ENCODE data around the gene CDS2.
"Not testable (repeated sequence)": the region's sequence is repeated elsewhere in the genome, so short reads cannot be mapped to it uniquely, and the experiment has no call there.

The CDS2 gene

DNA sequence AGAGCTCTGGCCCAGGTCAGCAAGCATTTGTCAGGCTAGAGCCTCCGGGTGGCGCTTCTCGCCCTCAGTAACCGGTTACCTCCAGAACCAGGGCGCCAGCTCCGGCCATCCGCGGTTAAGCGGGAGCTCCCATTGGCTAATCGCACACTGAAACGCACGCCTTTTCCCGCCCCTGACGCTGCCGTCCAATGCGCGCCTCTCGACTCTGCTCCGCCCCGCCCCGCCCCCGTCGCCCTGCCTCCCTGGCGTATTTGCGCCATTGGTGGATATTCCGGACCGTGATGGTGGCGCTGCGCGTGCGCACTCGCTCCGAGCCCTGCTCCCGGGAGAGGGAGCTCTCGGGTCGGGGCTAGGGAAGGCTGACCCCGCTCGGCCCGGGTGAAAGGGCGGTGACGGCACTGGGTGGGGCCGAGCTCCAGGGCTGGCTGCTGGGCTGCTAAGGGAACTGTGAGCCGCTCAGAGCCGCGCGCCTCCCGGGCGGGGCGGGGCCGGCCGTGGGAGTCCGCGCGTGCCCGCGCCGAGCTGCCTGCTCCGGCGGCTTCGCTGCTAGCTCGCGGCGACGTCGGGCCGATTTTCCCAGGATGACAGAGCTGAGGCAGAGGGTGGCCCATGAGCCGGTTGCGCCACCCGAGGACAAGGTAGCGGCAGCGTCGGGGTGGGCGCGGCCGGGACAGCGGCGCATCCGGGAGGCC lies at the start of gene CDS2:
Gene CDS2, plus strand, starts transcription at position 497 of the 692 bp plus-strand sequence. Its CDS starts 85 bp downstream, at position 582.
- peak; percentile 99 for DNase-seq

DNA sequence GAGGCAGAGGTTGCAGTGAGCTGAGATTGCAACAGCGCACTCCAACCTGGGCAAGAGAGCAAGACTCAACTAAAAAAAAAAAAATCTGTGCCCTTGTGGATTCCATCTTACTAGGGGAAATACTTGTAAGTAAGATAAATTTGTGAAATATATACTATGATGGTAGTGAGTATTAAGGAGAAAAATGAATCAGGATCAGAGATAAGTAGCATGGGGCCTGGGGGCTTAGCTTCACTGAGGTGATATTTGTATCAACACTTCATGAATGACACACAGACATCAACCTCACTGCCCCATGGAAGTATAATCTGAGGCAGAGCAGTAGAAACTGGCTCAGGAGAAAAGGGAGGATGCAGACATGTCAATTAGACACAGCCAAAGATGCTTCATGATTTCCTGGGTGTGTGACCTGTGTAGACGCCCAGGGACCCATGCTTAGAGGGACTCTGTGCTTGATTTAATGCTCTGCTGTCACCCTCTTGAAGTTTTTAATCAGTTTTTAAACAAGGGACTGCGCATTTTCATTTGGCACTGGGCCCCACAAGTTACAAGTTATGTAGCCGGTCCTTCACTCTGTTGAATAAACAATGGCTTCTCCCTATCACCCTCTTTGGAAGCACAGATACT lies 48.9 kb upstream of the CDS2 start:
- DNase-seq = no peak

DNA sequence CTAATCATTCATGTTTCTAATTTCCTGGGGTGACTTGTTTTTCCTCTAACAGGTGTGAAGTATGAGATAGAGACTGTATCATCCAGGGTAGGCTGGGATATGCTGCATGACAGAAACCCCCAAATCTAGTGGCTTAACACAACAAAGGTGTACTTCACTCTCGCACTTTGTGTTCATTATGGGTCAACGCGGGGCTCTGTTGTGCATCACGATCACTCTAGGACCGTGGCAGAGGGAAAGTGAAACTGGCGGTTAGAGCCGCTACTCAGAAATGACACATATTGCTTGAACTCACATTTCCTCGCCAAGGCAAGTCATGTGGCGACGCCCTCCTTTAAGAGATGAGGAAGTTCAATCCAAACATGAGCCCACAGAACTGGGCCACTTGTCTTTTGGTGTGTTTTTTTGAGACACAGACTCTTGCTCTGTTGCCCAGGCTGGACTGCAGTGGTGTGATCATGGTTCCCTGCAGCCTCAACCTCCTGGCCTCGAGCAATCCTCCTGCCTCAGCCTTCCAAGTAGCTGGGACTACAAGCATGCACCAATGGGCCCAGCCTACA lies 48.3 kb upstream of the CDS2 start:
- no peak for DNase-seq

DNA sequence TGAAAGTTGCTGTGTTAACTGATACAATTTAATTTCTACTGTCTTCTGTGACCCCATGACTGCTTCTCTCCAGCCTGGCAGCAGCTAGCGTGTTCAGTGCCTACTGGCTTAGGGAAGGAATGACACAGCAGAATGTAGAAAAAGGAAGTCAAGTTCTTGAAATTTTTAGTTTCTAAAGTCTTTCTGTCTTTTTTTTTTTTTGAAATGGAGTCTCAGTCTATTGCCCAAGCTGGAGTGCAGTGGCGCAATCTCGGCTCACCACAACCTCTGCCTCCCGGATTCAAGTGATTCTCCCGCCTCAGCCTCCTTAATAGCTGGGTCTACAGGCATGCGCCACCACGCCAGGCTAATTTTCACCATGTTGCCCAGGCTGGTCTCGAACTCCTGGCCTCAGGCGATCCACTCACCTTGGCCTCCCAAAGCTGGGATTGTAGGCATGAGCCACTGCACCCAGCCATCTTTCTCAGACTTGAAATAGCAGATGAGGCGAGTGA lies 46.4 kb upstream of the CDS2 start:
- DNase-seq = no peak

DNA sequence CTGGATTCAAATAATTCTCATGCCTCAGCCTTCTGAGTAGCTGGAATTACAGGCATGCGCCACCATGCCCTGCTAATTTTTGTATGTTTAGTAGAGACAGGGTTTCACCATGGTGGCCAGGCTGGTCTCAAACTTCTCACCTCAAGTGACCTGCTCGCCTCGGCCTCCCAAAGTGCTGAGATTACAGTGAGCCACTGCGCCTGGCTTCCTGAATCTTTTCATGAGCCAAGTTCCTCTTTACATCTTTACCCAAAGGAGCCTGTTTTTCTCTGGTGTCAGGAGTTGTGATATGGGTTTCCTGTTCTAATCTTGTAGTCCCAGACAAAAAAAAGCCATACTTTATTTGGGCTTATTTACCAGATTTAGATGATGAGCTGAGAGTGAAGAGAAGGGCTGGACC lies 41.4 kb upstream of the CDS2 start:
- no peak for DNase-seq

DNA sequence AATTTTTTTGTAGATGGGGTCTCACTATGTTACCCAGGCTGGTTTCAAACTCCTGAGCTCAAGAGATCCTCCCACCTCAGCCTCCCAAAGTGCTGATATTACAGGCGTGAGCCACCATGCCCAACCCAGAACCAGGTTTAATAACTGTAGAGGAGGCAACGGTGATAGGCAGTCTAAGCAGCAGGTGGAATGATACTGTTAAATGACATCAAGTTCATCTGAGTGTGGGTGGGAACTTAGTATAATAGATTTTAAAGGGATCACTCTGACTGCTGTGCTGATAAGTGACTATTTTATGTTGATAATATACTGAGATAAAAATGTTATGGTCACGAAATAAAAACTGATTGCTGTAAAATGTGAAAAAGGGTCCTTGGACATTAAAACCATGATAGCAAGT lies 38.1 kb upstream of the CDS2 start:
- no peak for DNase-seq

DNA sequence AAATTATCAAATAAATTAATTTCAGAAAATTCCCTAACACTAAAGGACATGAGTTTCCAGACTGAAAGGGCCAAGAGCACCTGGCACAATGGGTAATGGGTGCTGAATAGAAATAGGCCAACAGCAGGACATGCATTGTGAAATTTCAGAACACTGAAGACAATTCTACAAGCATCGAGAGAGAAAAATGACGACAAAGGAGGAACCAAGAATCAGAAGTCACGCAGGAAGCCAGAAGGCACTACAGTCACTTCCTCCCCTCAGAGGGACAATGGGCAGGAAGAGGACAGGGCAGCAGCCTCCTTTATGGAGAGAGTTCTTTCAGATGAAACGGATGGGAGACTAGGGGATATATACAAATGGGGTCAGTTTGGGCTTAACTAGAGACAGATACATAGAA lies 36.6 kb upstream of the CDS2 start:
- no peak for DNase-seq

DNA sequence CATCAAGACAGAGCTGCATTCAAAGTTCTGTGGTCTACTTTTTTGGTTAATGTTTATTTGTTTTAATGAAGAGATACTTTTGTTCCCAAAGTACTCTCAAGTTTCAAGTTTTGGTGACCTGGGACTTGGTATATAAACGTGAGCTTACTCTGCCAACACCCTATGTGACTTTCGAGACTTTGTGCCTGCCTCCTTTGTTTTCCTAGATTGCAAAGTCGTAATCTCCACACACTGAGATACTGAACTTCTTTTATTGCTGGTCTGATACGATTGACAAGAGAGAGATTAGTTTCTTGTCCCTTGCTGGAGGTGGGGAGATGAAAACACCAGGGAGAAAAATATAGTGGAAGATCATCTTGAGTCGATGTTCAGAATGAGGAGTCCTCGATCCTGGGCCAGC lies 34.9 kb upstream of the CDS2 start:
- no peak for DNase-seq

DNA sequence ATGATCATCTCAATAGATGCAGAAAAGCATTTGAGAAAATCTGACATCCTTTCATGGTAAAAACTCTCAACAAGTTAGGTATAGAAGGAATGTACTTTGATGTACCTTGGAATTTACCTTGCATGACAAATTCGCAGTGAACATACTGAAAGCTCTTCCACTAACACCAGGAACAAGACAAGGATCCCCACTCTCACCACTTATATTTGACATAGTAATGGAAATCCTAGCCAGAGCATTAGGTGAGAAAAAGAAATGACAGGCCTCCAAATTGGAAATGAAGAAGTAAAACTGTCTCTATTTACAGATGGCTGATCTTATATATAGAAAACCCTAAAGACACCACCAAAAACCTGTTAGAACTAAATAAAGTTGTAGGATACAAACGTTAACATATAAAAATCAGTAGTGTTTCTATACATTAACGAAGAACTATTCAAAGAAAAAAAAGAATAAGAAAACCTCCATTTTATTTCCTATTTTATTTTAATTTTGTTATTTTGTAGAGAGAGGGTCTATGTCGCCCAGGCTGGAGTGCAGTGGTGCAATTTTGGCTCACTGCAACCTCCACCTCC lies 34.0 kb upstream of the CDS2 start:
- no peak for DNase-seq

DNA sequence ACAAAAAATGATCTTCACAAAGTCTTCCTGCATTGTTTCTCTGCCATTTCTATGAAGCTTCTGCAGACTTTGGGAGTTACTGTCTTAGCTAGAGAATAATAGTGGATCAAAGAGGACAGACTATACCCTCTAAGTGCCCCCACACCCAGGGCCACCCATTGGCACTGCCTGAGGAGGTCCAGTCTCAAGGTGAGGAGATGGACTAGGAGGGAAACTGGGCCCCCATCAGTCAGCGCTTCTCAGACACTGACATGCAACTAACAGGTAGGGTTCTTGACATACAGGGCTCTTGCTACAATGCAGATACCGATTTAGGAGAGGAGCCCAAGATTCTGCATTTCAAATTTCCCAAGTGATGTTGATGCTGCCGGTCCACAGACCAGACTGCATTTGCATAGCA lies 31.4 kb upstream of the CDS2 start:
- DNase-seq = no peak

DNA sequence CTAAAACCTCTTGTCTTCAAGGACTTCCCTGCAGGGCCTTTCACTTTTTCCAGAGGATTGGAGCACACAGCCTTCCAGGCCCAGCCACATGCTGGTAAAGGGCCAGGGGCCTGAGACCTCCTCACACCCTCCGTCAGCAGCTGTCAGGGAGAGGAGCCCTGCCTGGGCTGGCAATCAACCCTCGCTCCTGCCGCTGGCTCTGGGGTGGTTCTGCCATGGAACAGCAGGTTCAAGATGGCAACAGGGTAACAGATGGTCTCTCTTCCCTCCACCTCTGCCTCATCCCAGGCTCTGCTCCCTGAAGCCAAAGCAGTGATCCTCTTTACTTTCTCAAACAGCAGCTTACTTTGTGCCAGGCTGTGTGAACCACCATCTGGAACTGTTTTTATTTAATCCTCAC lies 30.9 kb upstream of the CDS2 start:
- peak; percentile 15 for DNase-seq

DNA sequence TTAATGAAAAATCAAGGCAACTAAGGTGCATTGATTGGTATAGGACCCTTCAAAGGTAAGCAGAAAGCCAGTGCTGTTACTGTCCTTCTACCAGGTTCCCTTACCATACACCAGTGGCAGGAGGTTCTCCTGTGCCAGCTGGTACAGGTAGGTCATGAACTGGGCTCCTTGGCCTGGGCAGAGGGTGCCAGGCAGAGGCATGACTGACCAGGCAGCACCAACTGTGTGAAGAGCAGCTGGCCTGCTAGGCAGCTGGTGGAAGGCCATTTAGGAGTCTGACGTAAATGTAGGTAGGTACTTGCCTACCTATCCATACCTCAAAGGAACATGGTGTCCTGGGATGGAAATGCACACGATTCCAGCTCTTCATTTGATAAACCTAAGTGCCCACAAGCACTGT lies 30.3 kb upstream of the CDS2 start:
- no peak for DNase-seq

DNA sequence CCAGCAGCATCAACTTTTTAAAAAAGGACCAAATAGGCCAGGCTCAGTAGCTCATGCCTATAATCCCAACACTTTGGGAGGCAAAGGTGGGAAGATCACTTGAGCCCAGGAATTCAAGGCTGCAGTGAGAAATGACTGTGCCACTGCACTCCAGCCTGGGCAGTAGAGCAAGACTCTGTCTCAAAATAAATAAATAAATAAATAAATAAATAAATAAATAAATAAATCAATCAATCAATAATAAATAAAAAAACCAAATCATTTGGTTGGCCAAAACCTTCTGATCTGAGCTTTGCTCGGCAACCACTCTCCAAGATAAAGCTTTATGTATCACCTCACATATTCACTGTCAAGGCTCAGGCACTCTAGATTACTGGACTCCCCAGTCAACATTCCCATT lies 27.8 kb upstream of the CDS2 start:
- not testable (repeated sequence) for DNase-seq

DNA sequence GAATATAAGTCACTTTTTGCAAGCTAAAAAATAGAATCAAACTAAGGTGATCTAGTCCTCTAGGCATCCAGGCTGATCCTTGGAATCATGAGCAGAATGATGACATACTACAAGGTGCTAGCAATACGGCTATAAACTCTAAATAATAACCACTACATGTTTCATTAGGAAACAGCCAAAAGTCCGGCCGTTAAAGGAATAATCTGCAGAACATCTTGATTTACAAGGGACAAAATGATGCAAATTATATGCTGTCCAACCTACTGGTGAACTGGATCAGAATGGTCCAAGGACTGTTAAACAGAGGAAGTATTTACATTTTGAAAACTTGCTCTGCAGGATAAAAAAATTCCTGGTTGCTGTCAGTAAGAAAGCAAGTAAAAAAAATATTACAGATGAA lies 26.9 kb upstream of the CDS2 start:
- DNase-seq = not testable (repeated sequence)

DNA sequence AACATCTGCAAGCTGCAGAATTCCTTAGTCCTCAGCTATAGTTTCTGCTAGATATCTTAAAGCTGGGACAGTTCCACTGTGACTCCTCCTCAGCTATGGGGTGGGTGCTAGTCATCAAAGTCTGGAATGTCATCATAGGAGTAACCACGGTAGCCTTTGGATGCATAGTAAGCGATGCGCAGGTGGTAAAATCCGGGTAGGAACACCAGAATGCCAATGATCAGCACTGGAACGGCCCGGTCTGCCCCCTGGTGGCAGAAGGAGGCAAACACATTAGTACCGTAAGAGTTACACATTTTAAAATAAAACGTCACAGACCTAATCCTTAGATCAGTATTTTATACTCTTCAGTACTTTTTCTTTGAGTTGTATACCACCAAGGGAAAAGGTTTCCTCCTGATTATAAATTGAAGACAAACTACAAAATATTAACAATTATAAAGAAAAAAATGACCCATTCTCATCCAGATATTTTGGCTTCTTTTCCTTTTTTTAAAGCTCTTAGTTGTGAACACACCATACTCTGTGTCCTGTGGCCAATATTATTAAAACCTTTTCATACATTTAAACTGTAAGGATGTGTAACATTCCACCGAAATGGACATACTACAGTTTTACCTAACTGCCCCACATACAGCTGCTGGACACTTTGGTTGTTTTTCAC lies 26.0 kb upstream of the CDS2 start:
- peak; percentile 65 for DNase-seq

DNA sequence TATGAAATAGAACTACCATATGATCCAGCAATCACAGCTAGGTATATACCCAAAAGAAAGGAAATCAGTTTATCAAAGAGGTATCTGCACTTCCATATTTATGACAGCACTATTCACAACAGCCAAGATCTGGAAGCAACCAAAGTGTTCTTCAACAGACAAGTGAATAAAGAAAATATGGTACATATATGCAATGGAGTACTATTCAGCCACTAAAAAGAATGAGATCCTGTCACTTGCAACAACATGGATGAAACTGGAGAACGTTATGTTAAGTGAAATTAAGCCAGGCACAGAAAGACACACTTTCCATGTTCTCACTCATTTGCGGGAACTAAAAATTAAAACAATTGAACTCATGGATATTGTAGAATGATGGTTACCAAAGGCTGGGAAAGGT lies 22.3 kb upstream of the CDS2 start:
- no peak for DNase-seq

DNA sequence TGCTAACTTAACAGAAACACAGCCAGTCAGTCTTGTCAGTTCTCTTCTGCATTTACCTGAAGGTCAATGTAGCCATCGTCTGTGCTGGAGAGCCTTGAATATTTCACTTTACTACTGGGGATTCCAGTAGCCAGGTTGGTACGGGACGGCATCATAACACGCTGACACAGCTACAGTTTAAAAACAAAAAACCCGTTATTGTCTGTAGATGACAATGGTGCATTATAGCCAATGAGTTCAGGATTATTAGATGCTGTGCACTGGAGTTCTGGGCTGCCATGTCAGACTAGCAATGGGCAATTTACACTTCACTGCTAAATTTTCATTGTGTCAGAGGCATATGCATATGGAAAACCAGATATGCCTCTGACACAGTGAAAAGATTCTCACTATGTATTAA lies 17.5 kb upstream of the CDS2 start:
- no peak for DNase-seq

DNA sequence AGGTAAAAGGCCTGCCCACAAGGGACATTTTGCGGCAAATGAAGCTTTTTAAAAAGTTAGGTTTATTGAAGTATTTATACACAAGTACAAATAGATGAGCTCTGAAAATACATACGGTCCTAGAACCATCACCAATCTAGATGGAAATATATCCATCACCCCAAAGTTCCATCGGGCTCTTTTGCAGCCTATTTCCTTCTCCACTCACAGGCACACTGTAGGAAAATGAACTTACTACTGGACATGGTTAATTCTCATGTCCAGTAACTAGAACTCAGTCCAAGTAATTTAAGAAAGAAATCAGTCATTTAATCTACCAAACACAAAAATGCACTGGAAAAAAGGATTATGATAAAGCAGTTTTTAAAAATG lies 13.2 kb upstream of the CDS2 start:
- peak; percentile 52 for DNase-seq

DNA sequence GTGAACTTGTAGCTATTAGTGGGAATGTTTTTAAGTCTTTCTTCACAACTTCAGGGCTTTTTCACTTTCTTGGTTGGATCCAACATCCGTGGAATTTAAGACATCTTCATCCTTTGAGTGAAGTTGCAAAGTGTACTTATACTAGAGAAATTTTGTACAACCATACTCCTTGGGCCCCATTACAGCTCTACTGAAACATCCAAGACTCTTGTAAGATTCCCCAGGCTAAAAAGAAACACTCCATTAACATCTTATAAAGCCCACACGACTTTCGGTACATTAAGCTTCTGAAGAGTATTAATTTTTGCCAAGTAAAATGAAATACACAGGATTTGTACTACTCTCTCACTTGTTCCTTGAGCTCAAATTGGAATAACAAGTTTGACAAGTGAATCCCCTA lies 12.4 kb upstream of the CDS2 start:
- DNase-seq = no peak

DNA sequence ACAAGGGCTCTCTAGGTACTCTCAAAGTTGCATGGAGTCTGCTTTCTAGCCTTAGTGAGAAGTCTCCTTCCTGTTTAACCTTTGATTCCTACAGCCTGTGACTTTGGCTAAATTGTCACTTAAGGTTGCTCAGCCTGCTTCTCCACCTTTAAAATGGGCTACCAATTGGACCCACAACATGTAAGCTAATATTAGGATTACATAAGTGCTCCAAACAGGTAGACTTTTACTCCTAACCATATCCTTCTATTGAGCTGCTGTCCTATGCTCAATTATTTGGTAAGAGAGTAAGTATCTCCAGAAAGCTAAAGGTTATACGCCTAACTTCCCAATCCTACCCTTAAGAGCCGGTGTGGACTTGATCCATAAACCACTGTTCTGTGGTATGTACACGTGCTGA lies 9.9 kb upstream of the CDS2 start:
- no peak for DNase-seq

DNA sequence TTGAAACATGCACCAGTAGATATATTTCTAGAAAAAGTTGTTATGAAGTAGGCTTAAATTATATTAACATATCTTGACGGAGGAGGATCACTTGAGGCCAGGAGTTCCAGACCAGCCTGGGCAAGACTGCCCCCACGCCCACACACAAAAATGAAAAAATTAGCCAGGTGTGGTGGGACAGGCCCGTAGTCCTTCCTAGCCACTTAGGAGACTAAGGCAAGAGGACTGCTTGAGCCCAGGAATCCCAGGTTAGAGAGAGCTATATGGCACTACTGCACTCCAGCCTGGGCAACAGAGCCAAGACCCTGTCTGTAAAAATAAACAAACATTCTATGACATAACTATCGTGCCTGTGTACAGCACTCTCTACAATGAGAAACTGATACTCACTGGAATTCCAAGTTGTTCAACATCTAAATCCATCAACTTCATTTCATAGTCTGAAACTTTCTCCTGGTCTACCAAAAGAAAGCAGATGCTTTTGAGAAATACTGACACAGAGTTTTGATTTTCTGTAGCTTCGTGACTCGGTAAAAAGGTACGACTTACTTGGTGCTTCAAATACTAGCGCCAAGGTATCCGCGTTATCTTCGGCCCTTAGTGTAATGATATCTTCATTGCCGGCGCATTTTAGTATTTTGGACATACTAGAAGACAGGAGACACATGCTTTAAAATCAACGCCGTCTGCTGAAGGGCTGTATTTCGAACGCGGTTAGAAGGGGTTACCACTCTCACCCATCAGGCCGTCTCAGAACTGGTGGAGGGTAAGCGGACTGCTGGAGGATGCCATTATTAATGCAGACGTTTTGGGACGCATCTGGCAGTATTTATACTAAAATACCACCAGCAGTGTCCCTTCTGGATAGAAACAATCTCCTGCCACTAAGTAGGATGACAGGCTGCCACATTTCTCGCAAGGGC lies 8.3 kb upstream of the CDS2 start:
- DNase-seq = peak; percentile 59

DNA sequence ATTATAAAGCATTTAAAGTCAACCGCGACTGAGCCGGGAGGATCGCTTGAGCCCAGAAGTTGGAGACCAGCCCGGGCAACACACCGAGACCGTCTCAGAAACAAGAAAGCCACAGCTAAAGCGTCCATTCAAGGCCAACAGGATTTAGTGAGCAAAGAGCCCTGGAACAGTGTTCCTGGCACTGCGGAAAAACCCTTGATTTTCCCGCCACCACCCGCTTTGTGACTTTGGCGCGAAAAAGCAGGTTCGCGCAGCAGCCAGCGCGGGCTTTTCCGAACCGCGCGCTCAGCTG lies 7.7 kb upstream of the CDS2 start:
- no peak for DNase-seq

Measured in NCI-H69 (cell line).